Thyroid gland (tissue), 4 donors: ENCODE measurements around the gene NF2. TPM values are rescaled to one million over a fixed set of nuclear protein-coding genes. Genes with fewer than 3 reads are reported as not detected.
A peak's percentile ranks its signal among the peaks of the same experiment; 100 is the strongest.

Experiments used
- DNase-seq, 2 donors: peaks; one replicate each; pipeline ENCODE4 v3.0.0-alpha.2; 2019
- H3K27ac ChIP-seq, 3 donors: fragments of 200-600 bp; sonication (generic); 1 replicate in 2 of 3; 2 replicates in 1 of 3; pipeline ENCODE4 v1.5.1; 2016 to 2019; ENCODE audit warnings: mild to moderate bottlenecking in 1 of 3, moderate library complexity in 1 of 3
- H3K27me3 ChIP-seq: fragments of 200-600 bp; sonication (generic); one replicate; pipeline ENCODE4 v1.5.1; 2019
- H3K36me3 ChIP-seq, 2 donors: fragments of 200-600 bp; sonication (generic); one replicate each; pipeline ENCODE4 v1.5.1; 2016 to 2019
- H3K4me1 ChIP-seq, 2 donors: fragments of 200-600 bp; sonication (generic); one replicate each; pipeline ENCODE4 v1.5.1; 2017 to 2019
- H3K4me3 ChIP-seq, 3 donors: fragments of 200-600 bp; sonication (generic); replicated peaks in 1 of 3; 1 replicate in 2 of 3; 2 replicates in 1 of 3; pipeline ENCODE4 v1.5.1; 2016; ENCODE audit warnings: mild to moderate bottlenecking in 1 of 3
- H3K9me3 ChIP-seq: fragments of 200-600 bp; sonication (generic); one replicate; pipeline ENCODE4 v1.5.1; 2017
- CTCF ChIP-seq, 6 experiments: fragments of 200-600 bp in 3 of 6; fragments of 450-650 bp in 3 of 6; sonication (generic) in 3 of 6; IDR thresholded peaks; one replicate each; pipeline ENCODE4 v1.5.1; 2016 to 2019; ENCODE audit warnings: antibody characterized with exemption in 6 of 6, mild to moderate bottlenecking in 2 of 6, inconsistent platforms in 1 of 6, moderate library complexity in 1 of 6
- POLR2A ChIP-seq, 2 donors: fragments of 450-650 bp; IDR thresholded peaks; one replicate each; pipeline ENCODE4 v1.6.1; 2017; ENCODE audit warnings: antibody characterized with exemption in 2 of 2, mild to moderate bottlenecking in 2 of 2, moderate library complexity in 1 of 2
- WGBS, 2 donors: methylation state at CpG; one replicate each; pipeline ENCODE4 v1.1.5; 2017; 5-methylcytosine and 5-hydroxymethylcytosine counted together
- intact Hi-C: fragments of 100-400 bp; cut with DNase I; formaldehyde crosslinking; loops from one replicate; pipeline ENCODE4 v1.15.1; 2023
- total RNA-seq, 4 donors: library from RNA; depleted of rRNA; stranded (reverse); fragments of >200 nt; gene quantifications; one replicate each; pipeline ENCODE4 v1.2.3, GENCODE V29; 2016

NF2 gene
- total RNA-seq, 4 donors from 2014 or later, result 37.5 to 65.5 (median 51.6) TPM

DNA sequence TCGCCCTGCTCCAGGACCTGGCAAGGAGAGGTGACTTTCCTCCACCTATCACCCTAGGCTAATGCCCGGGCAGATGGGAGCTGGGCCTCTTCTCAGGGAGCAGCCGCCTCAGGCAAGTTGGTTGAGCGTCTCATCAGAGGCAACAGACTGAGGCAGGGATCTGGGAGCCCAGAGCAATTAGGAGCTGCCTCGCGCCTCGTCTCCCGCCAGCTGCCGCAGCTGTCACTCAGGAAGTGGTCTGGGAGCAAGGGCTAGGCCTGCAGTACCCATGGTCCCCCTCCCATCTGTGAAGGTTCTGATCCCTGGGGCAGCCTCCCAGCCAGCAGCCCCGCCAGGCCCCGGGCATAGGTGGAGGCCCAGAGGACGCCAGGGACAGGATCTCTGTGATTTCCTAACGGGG, 111.8 kb downstream of the NF2 start:
- Histone ChIP-seq H3K27me3 (peaks cover 4% of the 10 kb centered on the region), H3K9me3 (no peaks in the 10 kb centered on the region), H3K36me3 (no peaks in the 10 kb centered on the region), H3K27ac (no peak overlapping the region), H3K4me3 (no peak overlapping the region), H3K4me1 (peaks cover 0 to 4% of the 10 kb centered on the region in 2 donors)
- no peak for TF ChIP-seq POLR2A (IDR thresholded peaks at IDR 0.05)
- TF ChIP-seq CTCF (IDR thresholded peaks at IDR 0.05), result no peak
- intact Hi-C loops, result no loop called here
- no peak for DNase-seq
- WGBS, 2 donors, result 51 to 65% methylated on average over 5 to 9 of the region's 13 CpGs

- no peaks in the 10 kb centered on the region for H3K36me3 ChIP-seq
- no peak overlapping the region for H3K27ac ChIP-seq
- peaks cover 0 to 9% of the 10 kb centered on the region in 2 donors for H3K4me1 ChIP-seq
- TF ChIP-seq POLR2A (IDR thresholded peaks at IDR 0.05) (no peak), CTCF (IDR thresholded peaks at IDR 0.05) (no peak)
- peaks cover 4% of the 10 kb centered on the region for H3K27me3 ChIP-seq
- no peak overlapping the region for H3K4me3 ChIP-seq
- intact Hi-C loops, result no loop called here
- WGBS, 2 donors, result 70 to 74% methylated on average over 5 of the region's 5 CpGs
- DNase-seq, result no peak
- no peaks in the 10 kb centered on the region for H3K9me3 ChIP-seq
Measured at GRCh38 chr22:29715705-29716104, 112.3 kb downstream of the NF2 start.

GRCh38 chr22:29716814-29717545, 113.5 kb downstream of the NF2 start:
- peak; percentile 59 to 77 for DNase-seq
- intact Hi-C loops, result no loop called here
- peaks cover 4% of the 10 kb centered on the region for H3K27me3 ChIP-seq

DNA sequence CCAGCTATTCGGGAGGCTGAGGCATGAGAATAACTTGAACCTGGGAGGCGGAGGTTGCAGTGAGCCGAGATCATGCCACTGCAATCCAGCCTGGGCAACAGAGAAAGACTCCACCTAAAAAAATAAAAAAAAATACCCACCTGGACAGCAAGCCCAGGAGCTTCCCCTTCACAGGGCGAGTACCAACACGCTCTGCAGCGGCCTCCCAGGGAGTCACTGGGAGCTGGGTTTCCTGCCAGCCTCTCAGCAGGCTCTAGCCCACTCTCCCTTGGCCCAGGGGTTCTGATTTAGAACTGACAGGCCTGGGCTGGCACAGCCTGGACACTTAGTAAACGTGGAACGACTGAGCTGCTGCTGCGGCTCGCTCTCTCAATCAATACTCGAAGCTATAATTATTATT, 114.4 kb downstream of the NF2 start:
- intact Hi-C loops, result no loop called here
- TF ChIP-seq CTCF (IDR thresholded peaks at IDR 0.05), result no peak
- no peak for TF ChIP-seq POLR2A (IDR thresholded peaks at IDR 0.05)
- no peaks in the 10 kb centered on the region for H3K36me3 ChIP-seq
- H3K27ac ChIP-seq, result no peak overlapping the region
- no peaks in the 10 kb centered on the region for H3K9me3 ChIP-seq
- H3K4me1 ChIP-seq, result peaks cover 0 to 13% of the 10 kb centered on the region in 2 donors
- H3K4me3 ChIP-seq, result no peak overlapping the region
- H3K27me3 ChIP-seq, result peaks cover 4% of the 10 kb centered on the region
- WGBS, 2 donors, result 87 to 88% methylated on average over 10 to 11 of the region's 11 CpGs
- no peak for DNase-seq

More at GRCh38 chr22:29716814-29717545, 113.5 kb downstream of the NF2 start:
- Histone ChIP-seq H3K27ac (no peak overlapping the region), H3K4me1 (peaks cover 0 to 13% of the 10 kb centered on the region in 2 donors), H3K4me3 (no peak overlapping the region), H3K36me3 (no peaks in the 10 kb centered on the region), H3K9me3 (no peaks in the 10 kb centered on the region)
- 66 to 72% methylated on average over 14 to 16 of the region's 16 CpGs for WGBS, 2 donors
- TF ChIP-seq POLR2A (IDR thresholded peaks at IDR 0.05), result no peak
- no peak for TF ChIP-seq CTCF (IDR thresholded peaks at IDR 0.05)
